ENCODE results near the gene PRSS12. TPM values are rescaled to one million over a fixed set of nuclear protein-coding genes. Genes with fewer than 3 reads are reported as not detected.
A peak's percentile ranks its signal among the peaks of the same experiment; 100 is the strongest.
"Not testable (repeated sequence)": the region's sequence is repeated elsewhere in the genome, so short reads cannot be mapped to it uniquely, and the experiment has no call there.

Gene PRSS12
- 0.12 and 0.20 TPM in 2 replicates for total RNA-seq (2014; rRNA removed; shearing (Covaris generic))

GRCh38 chr4:118352843-118353533 lies at the start of gene PRSS12:
Gene PRSS12, minus strand, starts transcription at chr4:118353003. Its CDS starts 283 bp downstream, at chr4:118352720.
- peak; percentile 30 for DNase-seq (ENCODE audit: low read depth)

GRCh38 chr4:118400356-118400755 lies 47.6 kb upstream of the PRSS12 start:
- no peak for DNase-seq (ENCODE audit: low read depth)

- DNase-seq (ENCODE audit: low read depth) = peak; percentile 1
Observed at GRCh38 chr4:118399883-118400282, 47.1 kb upstream of the PRSS12 start.

GRCh38 chr4:118398226-118399090 lies 45.7 kb upstream of the PRSS12 start:
- DNase-seq (ENCODE audit: low read depth) = no peak

- no peak for DNase-seq (ENCODE audit: low read depth)
Observed at GRCh38 chr4:118397623-118397979, 44.8 kb upstream of the PRSS12 start.

- DNase-seq (ENCODE audit: low read depth) = no peak
Observed at GRCh38 chr4:118396881-118397622, 44.2 kb upstream of the PRSS12 start.

GRCh38 chr4:118395057-118395644 lies 42.3 kb upstream of the PRSS12 start:
- DNase-seq (ENCODE audit: low read depth) = no peak

- DNase-seq (ENCODE audit: low read depth) = not testable (repeated sequence)
Observed at GRCh38 chr4:118392509-118392908, 39.7 kb upstream of the PRSS12 start.

GRCh38 chr4:118390121-118390520 lies 37.3 kb upstream of the PRSS12 start:
- no peak for DNase-seq (ENCODE audit: low read depth)

GRCh38 chr4:118389721-118390120 lies 36.9 kb upstream of the PRSS12 start:
- no peak for DNase-seq (ENCODE audit: low read depth)

- DNase-seq (ENCODE audit: low read depth) = no peak
Observed at GRCh38 chr4:118388606-118389005, 35.8 kb upstream of the PRSS12 start.

- DNase-seq (ENCODE audit: low read depth) = no peak
Observed at GRCh38 chr4:118381902-118382301, 29.1 kb upstream of the PRSS12 start.

GRCh38 chr4:118373614-118374255 lies 20.9 kb upstream of the PRSS12 start:
- no peak for DNase-seq (ENCODE audit: low read depth)

- no peak for DNase-seq (ENCODE audit: low read depth)
Observed at GRCh38 chr4:118372251-118372650, 19.4 kb upstream of the PRSS12 start.

GRCh38 chr4:118369231-118369630 lies 16.4 kb upstream of the PRSS12 start:
- DNase-seq (ENCODE audit: low read depth) = no peak

GRCh38 chr4:118367872-118368271 lies 15.1 kb upstream of the PRSS12 start:
- DNase-seq (ENCODE audit: low read depth) = no peak

GRCh38 chr4:118367361-118367760 lies 14.6 kb upstream of the PRSS12 start:
- no peak for DNase-seq (ENCODE audit: low read depth)

GRCh38 chr4:118363166-118363565 lies 10.4 kb upstream of the PRSS12 start:
- DNase-seq (ENCODE audit: low read depth) = no peak

GRCh38 chr4:118361192-118361591 lies 8.4 kb upstream of the PRSS12 start:
- DNase-seq (ENCODE audit: low read depth) = no peak

GRCh38 chr4:118360106-118360505 lies 7.3 kb upstream of the PRSS12 start:
- DNase-seq (ENCODE audit: low read depth) = no peak

GRCh38 chr4:118357601-118358000 lies 4.8 kb upstream of the PRSS12 start:
- DNase-seq (ENCODE audit: low read depth) = no peak
